K562 (cell line): Measurements from ENCODE around the gene BRME1. TPM values are rescaled to one million over a fixed set of nuclear protein-coding genes. Genes with fewer than 3 reads are reported as not detected.

Experiments
- MBD1 ChIP-seq: fragments of 250-450 bp; sonication (Bioruptor Pico); IDR thresholded peaks from 2 replicates; pipeline ENCODE4 v1.8.0; 2022; ENCODE audit warnings: inconsistent platforms
- NR3C1 ChIP-seq: sonication (generic); formaldehyde crosslinking; IDR thresholded peaks from 2 replicates; pipeline ENCODE4 v1.8.1; 2022; ENCODE audit warnings: missing genetic modification reagents
- PRDM10 ChIP-seq: fragments of 450-650 bp; IDR thresholded peaks from 2 replicates; pipeline ENCODE4 v1.6.1; 2018; ENCODE audit not compliant: partially characterized antibody
- RREB1 ChIP-seq: fragments of 250-450 bp; sonication (Bioruptor Pico); IDR thresholded peaks from 2 replicates; pipeline ENCODE4 v1.4.0; 2020
- ZNF143 ChIP-seq: sonication (generic); formaldehyde crosslinking; IDR thresholded peaks from 2 replicates; pipeline ENCODE4 v1.9.0; 2022; ENCODE audit warnings: mild to moderate bottlenecking, missing genetic modification reagents
- polyA plus RNA-seq, 8 experiments: library from polyadenylated mRNA; depleted of rRNA in 4 of 8; stranded (reverse) in 5 of 8; unstranded in 3 of 8; fragments of >200 nt; fragmentation: Nextera tagmentation in 2 of 8; fragmentation: Illumina TruSeq in 1 of 8; extraction: Ambion mirVana in 2 of 8; extraction: Trizol in 1 of 8; gene quantifications; 2 replicates each; pipeline versions ENCODE4 v1.2.1 to v1.2.3, GENCODE V29; 2011 to 2014; ENCODE audit warnings: inconsistent platforms in 1 of 8, missing spikeins in 1 of 8
- total RNA-seq, 7 experiments: library from RNA; depleted of rRNA in 6 of 7; stranded (reverse); fragments of >200 nt in 6 of 7; fragmentation: Illumina TruSeq in 2 of 7; extraction: Trizol in 2 of 7; gene quantifications; 2 replicates each; pipeline versions ENCODE4 v1.2.1 to v1.2.3, GENCODE V29; 2011 to 2021; ENCODE audit warnings: low replicate concordance in 1 of 7
- TF ChIP-seq, protein P1 (sequence below): sonication (generic); formaldehyde crosslinking; IDR thresholded peaks from 2 replicates; pipeline ENCODE4 v1.8.1; 2023; ENCODE audit warnings: mild to moderate bottlenecking, missing genetic modification reagents
- TF ChIP-seq, protein P2 (sequence below): fragments of 250-450 bp; sonication (Bioruptor Pico); IDR thresholded peaks from 2 replicates; pipeline ENCODE4 v1.9.0; 2021; ENCODE audit warnings: mild to moderate bottlenecking, inconsistent platforms
- TF ChIP-seq, protein P3 (sequence below): fragments of 450-650 bp; IDR thresholded peaks from 2 replicates; pipeline ENCODE4 v1.6.1; 2016

The BRME1 gene
- total and polyA plus RNA-seq, 9 of the 15 experiments (the other 6 are each of a cell fraction or from before 2014, with no cell fraction given): 0.75 to 6.1 (median 3.6) TPM

DNA sequence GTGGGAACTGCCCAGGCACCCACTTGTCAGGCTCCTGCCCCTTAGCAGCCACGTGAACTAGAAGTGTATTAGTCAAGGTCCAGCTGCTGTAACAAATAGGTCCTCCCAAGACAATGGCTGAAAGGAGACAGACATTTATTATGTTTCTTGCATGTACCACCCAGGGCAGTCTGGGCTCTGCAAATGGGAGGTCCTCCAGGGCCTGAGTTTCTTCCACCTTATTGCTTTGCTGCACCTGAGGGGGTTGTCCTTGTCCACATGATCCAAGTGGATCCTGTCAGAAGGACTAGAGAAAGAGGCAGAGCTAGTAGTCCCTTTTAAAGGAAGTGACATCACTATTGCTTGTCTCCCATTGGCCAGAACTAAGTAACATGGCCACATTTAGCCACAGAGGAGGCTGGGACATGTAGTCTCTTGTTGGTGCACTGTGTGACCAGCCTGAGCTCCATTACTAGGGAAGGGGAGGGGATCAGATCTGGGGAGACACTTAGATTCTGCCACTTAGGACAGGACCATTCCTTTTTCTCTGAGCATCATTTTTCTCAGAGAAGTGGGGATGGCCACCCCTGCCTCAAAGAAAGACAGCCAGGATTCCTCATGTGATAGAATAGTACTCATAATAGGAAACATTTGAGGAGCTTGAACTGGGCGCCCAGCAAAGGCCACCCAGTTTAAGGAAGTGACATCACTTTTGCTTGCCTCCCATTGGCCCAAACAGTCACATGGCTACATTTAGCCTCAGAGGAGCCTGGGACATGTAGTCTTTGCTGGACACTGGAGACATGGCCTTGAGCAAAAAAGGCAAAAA, 15.2 kb upstream of the BRME1 start (continued):
- TF ChIP-seq, protein P1, sequence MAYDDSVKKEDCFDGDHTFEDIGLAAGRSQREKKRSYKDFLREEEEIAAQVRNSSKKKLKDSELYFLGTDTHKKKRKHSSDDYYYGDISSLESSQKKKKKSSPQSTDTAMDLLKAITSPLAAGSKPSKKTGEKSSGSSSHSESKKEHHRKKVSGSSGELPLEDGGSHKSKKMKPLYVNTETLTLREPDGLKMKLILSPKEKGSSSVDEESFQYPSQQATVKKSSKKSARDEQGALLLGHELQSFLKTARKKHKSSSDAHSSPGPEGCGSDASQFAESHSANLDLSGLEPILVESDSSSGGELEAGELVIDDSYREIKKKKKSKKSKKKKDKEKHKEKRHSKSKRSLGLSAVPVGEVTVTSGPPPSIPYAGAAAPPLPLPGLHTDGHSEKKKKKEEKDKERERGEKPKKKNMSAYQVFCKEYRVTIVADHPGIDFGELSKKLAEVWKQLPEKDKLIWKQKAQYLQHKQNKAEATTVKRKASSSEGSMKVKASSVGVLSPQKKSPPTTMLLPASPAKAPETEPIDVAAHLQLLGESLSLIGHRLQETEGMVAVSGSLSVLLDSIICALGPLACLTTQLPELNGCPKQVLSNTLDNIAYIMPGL (CRISPR knock-in tag): no peak
- TF ChIP-seq RREB1 (no peak), MBD1 (no peak), NR3C1 (CRISPR knock-in tag) (no peak), PRDM10 (no peak), ZNF143 (peak; percentile 87)
- TF ChIP-seq, protein P2, sequence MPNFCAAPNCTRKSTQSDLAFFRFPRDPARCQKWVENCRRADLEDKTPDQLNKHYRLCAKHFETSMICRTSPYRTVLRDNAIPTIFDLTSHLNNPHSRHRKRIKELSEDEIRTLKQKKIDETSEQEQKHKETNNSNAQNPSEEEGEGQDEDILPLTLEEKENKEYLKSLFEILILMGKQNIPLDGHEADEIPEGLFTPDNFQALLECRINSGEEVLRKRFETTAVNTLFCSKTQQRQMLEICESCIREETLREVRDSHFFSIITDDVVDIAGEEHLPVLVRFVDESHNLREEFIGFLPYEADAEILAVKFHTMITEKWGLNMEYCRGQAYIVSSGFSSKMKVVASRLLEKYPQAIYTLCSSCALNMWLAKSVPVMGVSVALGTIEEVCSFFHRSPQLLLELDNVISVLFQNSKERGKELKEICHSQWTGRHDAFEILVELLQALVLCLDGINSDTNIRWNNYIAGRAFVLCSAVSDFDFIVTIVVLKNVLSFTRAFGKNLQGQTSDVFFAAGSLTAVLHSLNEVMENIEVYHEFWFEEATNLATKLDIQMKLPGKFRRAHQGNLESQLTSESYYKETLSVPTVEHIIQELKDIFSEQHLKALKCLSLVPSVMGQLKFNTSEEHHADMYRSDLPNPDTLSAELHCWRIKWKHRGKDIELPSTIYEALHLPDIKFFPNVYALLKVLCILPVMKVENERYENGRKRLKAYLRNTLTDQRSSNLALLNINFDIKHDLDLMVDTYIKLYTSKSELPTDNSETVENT (CRISPR knock-in tag): no peak
- TF ChIP-seq, protein P3, sequence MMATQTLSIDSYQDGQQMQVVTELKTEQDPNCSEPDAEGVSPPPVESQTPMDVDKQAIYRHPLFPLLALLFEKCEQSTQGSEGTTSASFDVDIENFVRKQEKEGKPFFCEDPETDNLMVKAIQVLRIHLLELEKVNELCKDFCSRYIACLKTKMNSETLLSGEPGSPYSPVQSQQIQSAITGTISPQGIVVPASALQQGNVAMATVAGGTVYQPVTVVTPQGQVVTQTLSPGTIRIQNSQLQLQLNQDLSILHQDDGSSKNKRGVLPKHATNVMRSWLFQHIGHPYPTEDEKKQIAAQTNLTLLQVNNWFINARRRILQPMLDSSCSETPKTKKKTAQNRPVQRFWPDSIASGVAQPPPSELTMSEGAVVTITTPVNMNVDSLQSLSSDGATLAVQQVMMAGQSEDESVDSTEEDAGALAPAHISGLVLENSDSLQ: no peak
